Measurements from ENCODE around the gene AQP5.

Gene AQP5

DNA sequence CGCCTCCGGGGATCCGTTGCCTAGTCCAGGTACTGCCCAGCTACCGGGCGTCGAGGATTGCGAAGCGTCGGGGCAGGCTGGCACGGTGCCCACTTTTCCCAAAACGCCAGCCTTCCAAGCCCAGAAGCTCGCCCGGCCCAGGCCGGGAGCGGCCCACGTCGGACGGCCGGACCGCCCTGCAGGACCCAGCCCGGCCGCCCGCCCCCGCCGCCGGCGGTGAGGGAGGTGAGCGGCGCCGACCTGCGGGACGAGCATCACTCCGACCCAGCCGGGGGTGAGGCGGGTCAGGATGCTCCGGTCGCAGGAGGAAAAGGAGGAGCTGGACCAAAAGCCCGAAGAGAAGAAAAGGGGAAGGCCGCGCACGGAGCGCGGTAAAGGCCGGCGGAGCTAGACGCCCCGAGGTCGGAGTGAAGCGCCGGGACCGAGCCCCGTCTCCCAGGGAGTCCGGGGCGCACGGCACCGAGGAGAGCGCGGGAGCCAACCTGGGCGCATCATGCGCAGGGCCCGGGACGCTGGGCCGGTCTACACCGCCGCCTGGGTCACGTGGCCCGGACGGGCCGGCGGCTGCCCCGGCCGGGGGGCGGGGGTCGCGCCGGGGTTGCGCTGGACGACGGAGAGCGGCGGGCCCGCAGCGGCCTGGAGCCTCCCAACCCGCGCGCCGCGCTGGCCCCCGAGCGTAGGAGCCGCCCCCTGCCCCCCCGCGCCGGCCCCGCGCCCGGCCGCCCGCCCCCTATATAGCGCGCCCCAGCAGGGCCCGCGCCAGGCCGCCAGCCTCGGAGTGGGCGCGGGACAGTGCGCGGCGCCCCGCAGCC, at the start of gene AQP5:
Gene AQP5 (plus strand): TSS at position 762 of the 812 bp plus-strand sequence. CDS start 146 bp downstream, outside the sequence.
- H3K4me3 ChIP-seq (ENCODE audit: control insufficient read depth, low read depth, low read length), result no peak within 1 kb of the TSS
- no peak for TF ChIP-seq CTCF (conservative IDR thresholded peaks at IDR 0.05; ENCODE audit: control insufficient read depth, insufficient read depth, low read depth, low read length)
- no peak for DNase-seq (ENCODE audit: low read depth)

- DNase-seq (ENCODE audit: low read depth), result no peak
- no peak overlapping the region for H3K4me3 ChIP-seq (ENCODE audit: control insufficient read depth, low read depth, low read length)
- TF ChIP-seq CTCF (conservative IDR thresholded peaks at IDR 0.05; ENCODE audit: control insufficient read depth, insufficient read depth, low read depth, low read length), result no peak
Measured at GRCh38 chr12:49912345-49913255, 49.1 kb upstream of the AQP5 start.

DNA sequence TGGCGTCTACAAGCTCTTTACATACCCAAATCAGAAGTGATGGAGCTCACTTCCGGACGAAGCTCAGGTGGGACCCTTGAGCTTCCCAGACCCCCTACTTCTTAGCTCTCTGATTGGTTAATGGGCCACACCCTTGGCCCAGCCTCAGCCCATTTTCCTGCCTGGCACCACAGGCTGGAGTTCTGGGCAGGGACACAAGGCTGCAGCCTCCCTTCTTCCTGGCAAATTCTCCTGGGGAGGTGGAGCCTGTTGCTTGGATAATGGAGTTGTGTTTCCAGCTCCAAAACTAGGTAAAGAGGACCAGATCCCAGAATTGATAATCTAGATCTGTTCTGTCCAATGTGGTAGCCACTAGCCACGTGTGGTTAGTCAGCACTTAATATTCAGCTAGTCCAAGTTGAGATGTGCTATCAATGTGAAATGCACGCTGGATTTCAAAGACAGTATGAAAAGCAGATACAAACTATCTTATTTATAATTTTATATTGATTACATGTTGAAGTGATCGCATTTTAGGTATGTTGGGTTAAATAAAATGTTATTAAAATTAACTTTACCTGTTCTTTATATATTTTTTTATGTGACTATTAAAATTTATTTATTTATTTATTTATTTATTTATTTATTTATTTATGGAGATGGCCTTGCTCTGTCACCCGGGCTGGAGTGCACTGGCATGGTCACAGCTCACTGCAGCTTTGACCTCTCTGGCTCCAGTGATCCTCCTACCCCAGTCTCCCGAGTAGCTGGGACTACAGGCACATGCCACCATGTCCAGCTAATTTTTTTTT, 45.3 kb upstream of the AQP5 start:
- H3K4me3 ChIP-seq (ENCODE audit: control insufficient read depth, low read depth, low read length), result no peak overlapping the region
- TF ChIP-seq CTCF (conservative IDR thresholded peaks at IDR 0.05; ENCODE audit: control insufficient read depth, insufficient read depth, low read depth, low read length), result no peak
- DNase-seq (ENCODE audit: low read depth), result no peak

- no peak for TF ChIP-seq CTCF (conservative IDR thresholded peaks at IDR 0.05; ENCODE audit: control insufficient read depth, insufficient read depth, low read depth, low read length)
- DNase-seq (ENCODE audit: low read depth), result no peak
Measured at GRCh38 chr12:49917166-49917787, 44.4 kb upstream of the AQP5 start.

GRCh38 chr12:49917788-49918173, 43.9 kb upstream of the AQP5 start:
- DNase-seq (ENCODE audit: low read depth), result no peak
- H3K4me3 ChIP-seq (ENCODE audit: control insufficient read depth, low read depth, low read length), result no peak overlapping the region
- TF ChIP-seq CTCF (conservative IDR thresholded peaks at IDR 0.05; ENCODE audit: control insufficient read depth, insufficient read depth, low read depth, low read length), result no peak

More at GRCh38 chr12:49917166-49917787, 44.4 kb upstream of the AQP5 start:
- H3K4me3 ChIP-seq (ENCODE audit: control insufficient read depth, low read depth, low read length), result no peak overlapping the region
